HG03432 (cell line): ENCODE results near the gene PLBD1.

ENCODE experiments used
- ATAC-seq: cut with Tn5 transposase; IDR thresholded peaks from one replicate; pipeline ENCODE4 v1.9.1; 2021; ENCODE audit warnings: mild to moderate bottlenecking, moderate library complexity; ENCODE audit not compliant: unreplicated experiment

The PLBD1 gene

DNA sequence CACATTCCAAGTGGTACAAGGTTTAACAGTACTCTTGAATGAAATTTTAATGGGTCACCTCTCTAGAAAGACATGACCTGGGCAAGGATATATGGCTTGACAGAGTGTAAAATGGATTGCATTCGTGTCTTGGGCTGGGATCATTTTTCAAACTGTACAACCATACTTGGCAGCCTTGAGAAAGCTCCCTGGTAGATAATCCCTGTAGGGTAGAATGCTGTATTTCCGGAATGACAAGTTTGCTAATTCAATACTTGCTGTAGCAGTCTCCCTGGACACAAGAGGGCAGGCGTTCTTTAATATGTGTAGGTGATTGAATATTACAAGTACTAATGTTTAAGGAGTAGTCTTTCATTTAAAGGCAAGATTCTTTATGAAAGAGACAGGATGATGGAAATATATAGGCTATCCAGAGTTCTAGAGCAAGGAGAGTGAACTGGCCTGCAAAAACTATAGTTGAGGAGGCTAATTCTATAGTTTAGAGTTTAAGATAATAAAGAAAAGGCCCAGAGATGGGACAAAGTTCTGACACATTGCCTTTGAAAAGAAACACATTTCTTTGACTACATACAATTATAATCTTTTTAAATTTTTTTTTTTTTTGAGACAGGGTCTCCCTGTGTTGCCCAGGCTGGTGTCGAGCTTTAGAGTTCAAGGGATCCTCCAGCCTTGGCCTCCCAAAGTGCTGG lies 53.4 kb downstream of the PLBD1 start:
- ATAC-seq: peak; percentile 59

DNA sequence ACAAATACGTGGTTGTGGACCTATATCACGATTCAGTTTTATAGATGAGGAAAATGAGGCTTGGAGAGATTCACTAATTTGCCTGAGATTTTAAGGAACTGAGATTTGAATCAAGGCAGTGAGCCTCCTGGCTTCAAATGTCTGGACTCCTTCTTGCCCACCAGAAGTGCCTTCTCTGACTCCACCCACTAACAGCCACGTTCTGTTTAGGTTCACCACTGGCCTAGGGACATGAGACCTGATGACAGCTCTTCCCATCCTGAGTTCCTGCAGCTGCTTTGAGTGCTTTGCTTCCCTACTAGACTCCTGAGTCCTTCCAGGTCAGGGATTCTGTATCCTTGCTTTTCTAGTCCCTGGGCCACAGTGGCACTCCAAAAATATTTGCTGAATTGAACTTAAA lies 57.1 kb downstream of the PLBD1 start:
- ATAC-seq: no peak

DNA sequence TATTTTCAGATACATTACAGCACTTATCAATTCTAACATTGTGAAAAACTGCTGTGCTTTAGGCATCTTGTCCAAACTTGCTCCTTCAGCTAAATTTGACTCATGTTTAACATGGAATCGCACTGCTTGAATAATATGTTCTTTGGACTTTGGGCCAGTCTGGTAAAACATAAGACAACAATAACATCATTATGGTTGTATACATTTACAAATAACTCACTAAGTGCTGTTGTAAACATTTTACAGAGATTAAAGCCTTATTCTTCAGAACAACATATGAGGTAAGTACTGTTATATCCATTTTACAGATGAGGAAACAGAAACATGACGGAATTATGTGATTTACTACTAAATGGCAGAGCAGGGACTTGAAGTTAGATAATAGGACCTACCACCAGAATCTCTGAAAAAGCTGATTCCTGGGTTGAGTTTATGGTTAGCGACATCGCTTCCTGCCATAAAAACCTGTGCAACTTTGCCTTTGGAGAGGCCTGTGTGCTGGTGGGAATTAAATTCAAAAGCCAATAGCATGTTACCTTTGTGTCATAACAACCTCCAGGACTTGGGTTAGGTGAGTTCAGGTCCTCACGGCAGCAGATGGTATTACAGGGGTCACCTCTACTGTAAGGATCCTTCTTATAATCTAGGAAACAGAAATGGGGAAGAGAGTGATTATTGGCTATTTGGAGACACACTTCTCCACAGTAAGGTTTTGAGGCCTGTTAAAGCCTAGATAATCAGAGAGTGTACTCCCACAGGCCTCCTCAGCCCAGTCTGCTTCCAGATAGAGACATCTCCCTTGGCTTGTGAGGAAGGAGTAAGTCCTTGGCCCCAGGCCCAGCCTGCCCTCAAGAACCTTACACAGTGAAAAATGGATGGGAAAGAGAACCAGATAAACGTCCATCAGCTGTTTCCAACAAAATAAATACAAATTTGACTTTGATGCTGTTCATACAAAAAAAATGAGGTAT lies 61.8 kb downstream of the PLBD1 start:
- ATAC-seq: no peak

DNA sequence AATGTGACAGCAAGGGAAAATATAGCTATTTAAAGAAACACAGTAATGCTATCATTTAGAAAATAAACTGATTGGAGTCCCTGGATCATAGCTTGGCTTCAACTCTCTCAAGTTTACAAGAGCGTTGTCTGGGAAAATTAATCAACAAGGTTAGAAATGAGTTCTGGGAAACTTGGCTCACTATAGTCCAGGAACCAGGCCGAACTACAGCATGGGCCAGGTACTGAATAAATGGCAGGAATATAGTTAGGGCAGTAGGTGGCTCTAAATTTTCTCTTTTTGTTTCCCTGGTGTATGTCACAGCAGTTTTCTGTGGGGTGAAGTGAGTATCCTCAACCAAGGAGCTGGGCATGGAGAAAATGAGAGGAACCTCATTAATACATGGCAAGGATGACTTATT lies 72.4 kb downstream of the PLBD1 start:
- ATAC-seq: no peak

DNA sequence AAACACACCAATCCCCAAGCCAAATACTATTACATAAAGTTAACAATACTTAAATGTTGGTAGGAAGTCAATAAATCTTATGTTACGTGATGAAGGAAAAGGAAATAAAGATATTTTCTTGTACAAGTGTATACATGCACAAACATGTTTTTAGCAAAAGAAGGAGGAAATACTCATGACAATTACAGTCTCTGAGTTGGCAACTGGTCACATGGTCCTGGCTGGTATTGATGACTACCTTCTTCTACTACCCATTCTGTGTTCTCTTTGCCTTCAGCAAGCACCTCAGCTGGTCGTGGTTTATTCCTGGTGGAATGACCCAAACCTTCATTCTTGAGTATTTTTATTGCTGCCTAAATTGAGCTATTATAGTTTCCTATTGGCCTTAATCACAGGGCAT lies 84.8 kb downstream of the PLBD1 start:
- ATAC-seq: no peak

DNA sequence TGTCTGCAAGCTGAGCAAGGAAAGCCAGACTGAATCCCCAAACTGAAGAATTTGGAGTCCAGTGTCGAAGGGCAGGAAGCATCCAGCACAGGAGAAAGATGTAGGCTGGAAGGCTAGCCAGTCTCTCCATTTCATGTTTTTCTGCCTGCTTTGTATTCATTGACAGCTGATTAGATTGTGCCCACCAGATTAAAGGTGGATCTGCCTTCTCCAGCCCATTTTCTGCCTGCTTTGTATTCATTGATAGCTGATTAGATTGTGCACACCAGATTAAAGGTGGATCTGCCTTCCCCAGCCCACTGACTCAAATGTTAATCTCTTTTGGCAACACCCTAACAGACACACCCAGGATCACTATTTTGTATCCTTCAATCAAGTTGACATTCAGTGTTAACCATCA lies 85.3 kb downstream of the PLBD1 start:
- no peak for ATAC-seq

DNA sequence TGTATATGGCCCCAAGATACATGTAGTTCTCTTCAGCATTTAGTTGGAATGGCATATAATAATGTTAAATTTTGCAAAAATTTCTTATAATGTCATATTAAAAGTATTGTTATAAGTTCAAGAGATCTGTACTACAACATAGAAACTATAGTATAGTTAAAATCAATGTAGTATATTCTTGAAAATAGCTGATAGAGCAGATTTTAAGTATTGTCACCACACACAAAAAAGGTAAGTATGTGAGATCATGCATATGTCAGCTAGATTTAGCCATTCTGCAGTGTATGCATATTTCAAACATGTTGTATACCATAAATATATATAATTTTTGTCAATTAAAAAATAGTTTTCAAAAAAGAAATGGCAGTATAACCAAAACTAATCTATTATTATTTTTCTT lies 86.5 kb downstream of the PLBD1 start:
- ATAC-seq: no peak

DNA sequence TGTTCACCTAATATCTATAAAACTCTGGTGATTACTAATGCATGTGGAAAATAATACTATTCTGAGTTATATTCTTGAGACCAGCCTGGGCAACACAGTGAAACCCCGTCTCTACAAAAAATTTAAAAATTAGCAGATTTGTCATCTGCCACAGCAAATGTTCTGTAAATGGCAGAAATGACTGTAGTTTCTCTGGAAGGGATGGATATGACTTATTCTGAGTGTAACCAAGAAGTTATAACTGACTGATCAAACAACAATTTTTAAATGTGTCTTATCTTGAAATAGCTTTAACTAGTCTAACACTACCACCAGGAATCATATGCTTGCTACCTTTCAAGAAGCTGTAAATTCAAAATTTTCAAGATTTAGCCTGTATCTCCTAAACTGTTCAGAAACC lies 88.7 kb downstream of the PLBD1 start:
- ATAC-seq: no peak

DNA sequence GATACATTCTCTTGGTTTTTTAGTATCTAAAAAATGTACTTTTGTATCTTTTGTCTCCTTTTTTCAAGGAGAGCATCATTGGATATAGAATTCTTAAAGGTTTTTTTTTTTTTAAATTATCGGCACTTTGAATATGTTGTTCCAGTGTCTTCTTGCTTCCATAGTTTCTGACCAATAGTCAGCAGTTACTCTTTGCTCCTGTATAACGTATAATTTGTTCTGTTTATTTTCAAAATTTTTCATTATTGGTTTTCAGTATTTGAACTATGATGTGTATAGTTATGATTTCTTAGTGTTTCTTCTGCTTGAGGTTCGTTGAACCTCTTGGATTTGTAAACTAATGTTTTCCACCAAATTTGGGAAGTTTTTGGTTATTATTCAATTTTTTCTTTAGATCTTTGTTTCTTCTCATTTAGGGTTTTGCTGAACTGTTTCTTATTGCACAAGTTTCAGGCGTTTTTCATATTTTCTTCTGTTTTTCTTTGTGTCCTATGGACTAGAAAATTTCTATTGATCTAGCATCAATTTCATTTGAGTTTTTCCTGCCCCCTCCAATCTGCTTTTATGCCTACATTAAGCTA lies 93.9 kb downstream of the PLBD1 start:
- no peak for ATAC-seq

DNA sequence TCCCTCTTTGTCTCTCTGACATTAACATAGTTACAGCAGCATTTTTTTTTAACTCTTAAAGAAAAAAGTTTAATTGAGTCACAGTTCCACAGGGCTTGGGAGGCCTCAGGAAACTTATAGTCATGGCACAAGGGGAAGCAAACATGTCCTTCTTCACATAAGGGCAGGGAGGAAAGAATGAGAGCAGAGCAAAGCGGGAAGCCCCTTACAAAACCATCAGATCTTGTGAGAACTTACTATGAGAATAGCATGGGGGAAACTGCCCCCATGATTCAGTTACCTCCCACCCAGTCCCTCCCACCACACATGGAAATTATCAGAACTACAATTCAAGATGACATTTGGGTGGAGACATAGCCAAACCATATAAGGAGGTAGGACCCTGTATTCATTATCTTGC lies 96.2 kb downstream of the PLBD1 start:
- ATAC-seq: no peak

DNA sequence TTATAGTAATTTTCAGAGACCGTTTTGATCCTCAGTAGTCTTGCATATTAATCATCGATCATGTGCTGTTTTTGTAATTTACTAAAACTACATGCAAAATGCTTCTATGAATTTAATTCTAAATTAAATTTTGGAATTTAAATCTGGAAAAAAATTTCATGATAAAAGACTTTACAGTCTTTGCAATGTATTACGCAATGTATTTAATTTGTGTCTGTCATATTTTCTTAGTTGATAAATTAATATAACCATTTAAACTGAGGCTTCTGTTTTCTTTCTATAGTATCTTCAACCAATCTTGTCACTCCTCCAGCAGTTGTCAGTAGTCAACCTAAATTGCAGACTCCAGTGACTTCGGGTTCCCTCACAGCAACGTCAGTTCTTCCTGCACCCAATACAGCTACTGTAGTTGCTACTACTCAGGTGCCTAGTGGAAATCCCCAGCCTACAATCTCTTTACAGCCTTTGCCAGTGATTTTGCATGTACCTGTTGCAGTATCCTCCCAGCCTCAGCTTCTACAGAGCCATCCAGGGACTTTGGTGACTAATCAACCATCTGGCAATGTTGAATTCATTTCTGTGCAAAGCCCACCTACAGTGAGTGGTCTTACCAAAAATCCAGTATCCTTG lies 107.4 kb downstream of the PLBD1 start:
- ATAC-seq: no peak

DNA sequence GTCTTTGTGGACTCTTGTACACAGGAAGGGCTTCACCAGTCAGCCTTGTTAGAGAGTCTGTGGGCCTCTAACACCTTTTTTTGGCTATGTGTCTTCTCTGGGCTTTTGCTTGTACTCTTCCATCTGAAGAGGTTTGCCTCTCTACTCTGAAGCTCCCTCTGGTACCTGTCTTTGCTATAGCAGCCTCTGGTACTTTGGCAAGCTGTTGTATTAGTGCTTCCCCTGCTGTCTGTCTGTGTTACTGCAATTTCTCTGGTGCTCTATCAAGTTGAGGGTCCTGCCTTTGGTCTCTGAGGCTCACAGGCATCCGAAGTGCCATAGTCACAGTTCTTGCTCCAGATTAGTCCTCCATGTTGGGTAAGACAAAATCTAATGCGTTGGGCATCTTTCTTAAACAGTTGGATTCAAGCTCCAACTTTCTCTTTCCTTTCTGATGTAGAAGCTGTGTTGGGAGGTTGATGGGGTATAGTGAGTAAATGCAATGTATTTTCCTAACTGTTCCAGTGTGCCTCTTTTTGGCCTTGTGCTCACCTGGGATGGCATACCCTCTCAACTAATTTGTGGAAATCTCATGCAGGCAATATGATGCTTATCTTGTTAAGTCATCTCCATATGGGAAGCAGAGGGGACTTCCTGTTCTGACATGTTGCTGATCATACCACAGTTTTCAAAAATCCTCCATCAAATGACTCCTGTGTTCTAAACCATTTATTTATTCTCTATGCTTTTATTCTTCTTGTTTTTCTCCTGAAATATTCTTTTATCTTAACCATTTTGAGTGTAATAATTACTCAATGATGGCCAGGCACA lies 113.4 kb downstream of the PLBD1 start:
- peak; percentile 66 for ATAC-seq
